HepG2 (cell line): Measurements from ENCODE around the gene OSBPL2. TPM values are rescaled to one million over a fixed set of nuclear protein-coding genes. Genes with fewer than 3 reads are reported as not detected.

ENCODE experiments used
- BCL6 ChIP-seq: IDR thresholded peaks from 2 replicates; pipeline ENCODE4 v1.6.1; 2016; ENCODE audit warnings: missing genetic modification reagents, missing compliant biosample characterization
- ELF3 ChIP-seq: IDR thresholded peaks from 2 replicates; pipeline ENCODE4 v1.6.1; 2016; ENCODE audit warnings: missing genetic modification reagents, missing compliant biosample characterization
- FLYWCH1 ChIP-seq: sonication (generic); formaldehyde crosslinking; IDR thresholded peaks from 2 replicates; pipeline ENCODE4 v1.8.1; 2023; ENCODE audit warnings: mild to moderate bottlenecking, missing genetic modification reagents
- GTF3A ChIP-seq: sonication (generic); formaldehyde crosslinking; conservative IDR thresholded peaks from 2 replicates; pipeline ENCODE4 v1.4.0; 2020; ENCODE audit warnings: mild to moderate bottlenecking, missing genetic modification reagents
- MAZ ChIP-seq, 2 experiments: sonication (generic) in 1 of 2; formaldehyde crosslinking in 1 of 2; IDR thresholded peaks; 2 replicates each; pipeline versions ENCODE4 v1.5.0 to v1.6.1; 2012 to 2020; ENCODE audit warnings: low read depth in 2 of 2, mild to moderate bottlenecking in 2 of 2, borderline replicate concordance in 1 of 2, improper control_type of control experiment in 1 of 2, low read length in 1 of 2, missing genetic modification reagents in 1 of 2, moderate library complexity in 1 of 2
- NCOA1 ChIP-seq: sonication (generic); formaldehyde crosslinking; IDR thresholded peaks from 2 replicates; pipeline ENCODE4 v1.9.0; 2021; ENCODE audit warnings: missing genetic modification reagents
- NCOA5 ChIP-seq: sonication (generic); formaldehyde crosslinking; IDR thresholded peaks from 2 replicates; pipeline ENCODE4 v1.4.0; 2020; ENCODE audit warnings: missing genetic modification reagents
- NFATC3 ChIP-seq: sonication (generic); formaldehyde crosslinking; IDR thresholded peaks from 2 replicates; pipeline ENCODE4 v1.5.1; 2020; ENCODE audit warnings: mild to moderate bottlenecking, missing genetic modification reagents
- PAX8 ChIP-seq: sonication (generic); formaldehyde crosslinking; IDR thresholded peaks from 2 replicates; pipeline ENCODE4 v1.8.0; 2022; ENCODE audit warnings: mild to moderate bottlenecking, missing genetic modification reagents, borderline replicate concordance
- PHF21A ChIP-seq: sonication (generic); formaldehyde crosslinking; IDR thresholded peaks from 2 replicates; pipeline ENCODE4 v1.5.0; 2020; ENCODE audit warnings: mild to moderate bottlenecking, missing genetic modification reagents
- RXRB ChIP-seq: IDR thresholded peaks from 2 replicates; pipeline ENCODE4 v1.6.1; 2016; ENCODE audit warnings: borderline replicate concordance, missing genetic modification reagents, missing compliant biosample characterization
- SAFB2 ChIP-seq: sonication (generic); formaldehyde crosslinking; IDR thresholded peaks from 2 replicates; pipeline ENCODE4 v1.5.1; 2020; ENCODE audit warnings: missing genetic modification reagents, low read depth, mild to moderate bottlenecking, borderline replicate concordance
- SAP130 ChIP-seq: IDR thresholded peaks from 2 replicates; pipeline ENCODE4 v1.6.1; 2016; ENCODE audit warnings: low read depth
- SOX6 ChIP-seq, 2 experiments: fragments of 450-650 bp in 1 of 2; sonication (generic) in 1 of 2; formaldehyde crosslinking in 1 of 2; IDR thresholded peaks; 2 replicates each; pipeline versions ENCODE4 v1.4.0 to v1.6.1; 2017 to 2020; ENCODE audit warnings: antibody characterized with exemption in 1 of 2, mild to moderate bottlenecking in 1 of 2, missing genetic modification reagents in 1 of 2
- SPEN ChIP-seq: sonication (generic); formaldehyde crosslinking; IDR thresholded peaks from 2 replicates; pipeline ENCODE4 v1.5.1; 2020; ENCODE audit warnings: low read depth, mild to moderate bottlenecking, missing genetic modification reagents
- TAF1 ChIP-seq: sonication (generic); formaldehyde crosslinking; IDR thresholded peaks from 2 replicates; pipeline ENCODE4 v1.4.0; 2020; ENCODE audit warnings: missing genetic modification reagents
- TBX3 ChIP-seq: fragments of 450-650 bp; IDR thresholded peaks from 2 replicates; pipeline ENCODE4 v1.6.1; 2017; ENCODE audit warnings: antibody characterized with exemption, mild to moderate bottlenecking, inconsistent platforms, borderline replicate concordance
- WIZ ChIP-seq: sonication (generic); formaldehyde crosslinking; IDR thresholded peaks from 2 replicates; pipeline ENCODE4 v1.5.1; 2020; ENCODE audit warnings: mild to moderate bottlenecking, missing genetic modification reagents
- ZFP36L1 ChIP-seq: sonication (generic); formaldehyde crosslinking; IDR thresholded peaks from 2 replicates; pipeline ENCODE4 v1.8.0; 2022; ENCODE audit warnings: mild to moderate bottlenecking, missing genetic modification reagents, moderate library complexity
- ZNF124 ChIP-seq: sonication (generic); formaldehyde crosslinking; IDR thresholded peaks from 2 replicates; pipeline ENCODE4 v1.4.0; 2020; ENCODE audit warnings: missing genetic modification reagents
- ZNF460 ChIP-seq: sonication (generic); formaldehyde crosslinking; IDR thresholded peaks from 2 replicates; pipeline ENCODE4 v1.5.1; 2020; ENCODE audit warnings: missing genetic modification reagents, mild to moderate bottlenecking, borderline replicate concordance
- ZNF607 ChIP-seq: sonication (generic); formaldehyde crosslinking; IDR thresholded peaks from 2 replicates; pipeline ENCODE4 v1.5.1; 2020; ENCODE audit warnings: missing genetic modification reagents, mild to moderate bottlenecking, borderline replicate concordance
- ZNF616 ChIP-seq: sonication (generic); formaldehyde crosslinking; IDR thresholded peaks from 2 replicates; pipeline ENCODE4 v1.5.0; 2020; ENCODE audit warnings: low read depth, mild to moderate bottlenecking, missing genetic modification reagents
- ZNF776 ChIP-seq: sonication (generic); formaldehyde crosslinking; IDR thresholded peaks from 2 replicates; pipeline ENCODE4 v1.4.0; 2020; ENCODE audit warnings: mild to moderate bottlenecking, missing genetic modification reagents
- ZNF839 ChIP-seq: sonication (generic); formaldehyde crosslinking; IDR thresholded peaks from 2 replicates; pipeline ENCODE4 v1.4.0; 2020; ENCODE audit warnings: missing genetic modification reagents, mild to moderate bottlenecking, borderline replicate concordance
- polyA plus RNA-seq, 8 experiments: library from polyadenylated mRNA; depleted of rRNA in 3 of 8; stranded (reverse) in 7 of 8; unstranded in 1 of 8; fragments of >200 nt; fragmentation: Illumina TruSeq in 4 of 8; extraction: Trizol in 4 of 8; gene quantifications; 2 replicates each; pipeline versions ENCODE4 v1.2.1 to v1.2.3, GENCODE V29; 2011 to 2016; ENCODE audit warnings: low read depth in 4 of 8, missing spikeins in 1 of 8, mixed read lengths in 1 of 8; ENCODE audit not compliant: insufficient read depth in 1 of 8
- total RNA-seq, 5 experiments: library from RNA; depleted of rRNA; stranded (reverse); fragments of >200 nt; fragmentation: Illumina TruSeq; extraction: Trizol; gene quantifications; 2 replicates each; pipeline ENCODE4 v1.2.3, GENCODE V29; 2016; ENCODE audit warnings: low read depth in 1 of 5
- TF ChIP-seq, protein P1 (sequence below): sonication (generic); formaldehyde crosslinking; IDR thresholded peaks from 2 replicates; pipeline ENCODE4 v1.5.0; 2020; ENCODE audit warnings: missing genetic modification reagents, mild to moderate bottlenecking, borderline replicate concordance
- TF ChIP-seq, protein P2 (sequence below): IDR thresholded peaks from 2 replicates; pipeline ENCODE4 v1.6.1; 2016
- TF ChIP-seq, protein P3 (sequence below): sonication (generic); formaldehyde crosslinking; IDR thresholded peaks from 2 replicates; pipeline ENCODE4 v1.8.0; 2022; ENCODE audit warnings: mild to moderate bottlenecking, missing genetic modification reagents

OSBPL2 gene
- total and polyA plus RNA-seq, 2 of the 13 experiments (the other 11 are each of a cell fraction or from before 2014, with no cell fraction given): 18.5 to 37.4 TPM

DNA sequence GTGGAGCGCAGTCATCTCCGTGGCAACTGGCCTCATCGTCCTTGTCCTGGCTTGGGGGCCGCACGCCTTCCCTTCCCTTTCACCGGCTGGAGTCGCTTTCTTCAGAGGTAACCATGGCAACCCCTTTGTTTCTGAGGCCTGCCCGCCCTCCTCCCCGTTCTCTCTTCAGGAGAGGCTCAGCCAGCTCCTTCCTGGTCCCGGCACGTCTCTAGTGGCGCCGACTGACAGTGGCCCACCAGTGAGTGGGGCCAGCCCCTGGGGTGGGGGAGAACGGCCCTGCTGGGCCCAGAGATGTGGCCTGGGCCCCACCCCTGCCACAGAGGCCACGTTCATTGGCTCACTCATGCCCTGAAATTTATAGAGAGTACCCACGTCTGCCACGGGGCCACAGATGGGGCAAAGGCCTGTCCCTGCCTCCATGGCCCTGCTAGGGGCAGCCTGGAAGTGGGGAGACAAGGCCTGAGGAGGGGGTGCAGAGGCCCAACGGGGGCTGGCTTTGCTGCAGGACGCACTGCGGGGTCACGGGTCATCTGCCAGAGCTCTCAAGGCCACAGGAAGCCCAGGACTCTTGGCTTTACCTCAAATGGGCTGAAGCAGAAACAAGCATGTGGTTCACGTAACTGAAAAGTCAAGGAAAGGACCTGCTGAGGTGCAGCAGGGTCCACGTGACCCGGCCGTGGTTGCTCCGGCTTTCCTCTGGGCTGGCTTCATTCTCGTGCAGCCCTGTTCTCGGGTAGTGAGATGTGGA lies 1.4 kb upstream of the OSBPL2 start (continued):
- TF ChIP-seq RXRB (CRISPR knock-in tag) (peak; percentile 59), ELF3 (CRISPR knock-in tag) (peak; percentile 49), ZNF124 (CRISPR knock-in tag) (peak; percentile 18; the same call in 1 of the 2 replicates), PAX8 (CRISPR knock-in tag) (peak; percentile 56; the same call in 1 of the 2 replicates), SPEN (peak; percentile 55), FLYWCH1 (CRISPR knock-in tag) (no peak), GTF3A (no peak), NFATC3 (CRISPR knock-in tag) (no peak), ZNF776 (peak; percentile 68; the same call in 1 of the 2 replicates), WIZ (CRISPR knock-in tag) (peak; percentile 14; the same call in 1 of the 2 replicates), TAF1 (CRISPR knock-in tag) (0 out of 2 replicates have a peak, but pooled peaks have one; percentile 32), ZNF460 (no peak), TBX3 (0 out of 2 replicates have a peak, but pooled peaks have one; percentile 16), NCOA5 (CRISPR knock-in tag) (no peak), BCL6 (CRISPR knock-in tag) (no peak; the same call in 1 of the 2 replicates), PHF21A (CRISPR knock-in tag) (no peak), ZNF839 (CRISPR knock-in tag) (no peak), SAFB2 (CRISPR knock-in tag) (peak; percentile 88; the same call in 1 of the 2 replicates), ZNF607 (CRISPR knock-in tag) (peak; percentile 39; the same call in 1 of the 2 replicates), SOX6 (IDR thresholded peaks at IDR 0.05) (no peak), SOX6 (CRISPR knock-in tag; IDR thresholded peaks at IDR 0.05) (peak; percentile 59), ZFP36L1 (CRISPR knock-in tag) (peak; percentile 45; the same call in 1 of the 2 replicates), MAZ (IDR thresholded peaks at IDR 0.05; ENCODE audit: borderline replicate concordance, low read depth, low read length) (peak; percentile 67; the same call in 1 of the 2 replicates), MAZ (CRISPR knock-in tag; IDR thresholded peaks at IDR 0.05; ENCODE audit: low read depth) (no peak), SAP130 (peak; percentile 63), NCOA1 (no peak), ZNF616 (CRISPR knock-in tag) (0 out of 2 replicates have a peak, but pooled peaks have one; percentile 28)
- TF ChIP-seq, protein P1, sequence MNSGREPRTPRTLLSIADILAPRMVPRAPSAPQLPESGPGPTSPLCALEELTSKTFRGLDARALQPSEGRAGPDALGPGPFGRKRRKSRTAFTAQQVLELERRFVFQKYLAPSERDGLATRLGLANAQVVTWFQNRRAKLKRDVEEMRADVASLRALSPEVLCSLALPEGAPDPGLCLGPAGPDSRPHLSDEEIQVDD: 0 out of 2 replicates have a peak, but pooled peaks have one; percentile 75
- TF ChIP-seq, protein P2, sequence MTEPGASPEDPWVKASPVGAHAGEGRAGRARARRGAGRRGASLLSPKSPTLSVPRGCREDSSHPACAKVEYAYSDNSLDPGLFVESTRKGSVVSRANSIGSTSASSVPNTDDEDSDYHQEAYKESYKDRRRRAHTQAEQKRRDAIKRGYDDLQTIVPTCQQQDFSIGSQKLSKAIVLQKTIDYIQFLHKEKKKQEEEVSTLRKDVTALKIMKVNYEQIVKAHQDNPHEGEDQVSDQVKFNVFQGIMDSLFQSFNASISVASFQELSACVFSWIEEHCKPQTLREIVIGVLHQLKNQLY (CRISPR knock-in tag): peak; percentile 60; the same call in 1 of the 2 replicates
- TF ChIP-seq, protein P3, sequence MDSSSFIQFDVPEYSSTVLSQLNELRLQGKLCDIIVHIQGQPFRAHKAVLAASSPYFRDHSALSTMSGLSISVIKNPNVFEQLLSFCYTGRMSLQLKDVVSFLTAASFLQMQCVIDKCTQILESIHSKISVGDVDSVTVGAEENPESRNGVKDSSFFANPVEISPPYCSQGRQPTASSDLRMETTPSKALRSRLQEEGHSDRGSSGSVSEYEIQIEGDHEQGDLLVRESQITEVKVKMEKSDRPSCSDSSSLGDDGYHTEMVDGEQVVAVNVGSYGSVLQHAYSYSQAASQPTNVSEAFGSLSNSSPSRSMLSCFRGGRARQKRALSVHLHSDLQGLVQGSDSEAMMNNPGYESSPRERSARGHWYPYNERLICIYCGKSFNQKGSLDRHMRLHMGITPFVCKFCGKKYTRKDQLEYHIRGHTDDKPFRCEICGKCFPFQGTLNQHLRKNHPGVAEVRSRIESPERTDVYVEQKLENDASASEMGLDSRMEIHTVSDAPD (CRISPR knock-in tag): peak; percentile 77; the same call in 1 of the 2 replicates
